ENCODE measurements around the gene MYNN. TPM values are rescaled to one million over a fixed set of nuclear protein-coding genes. Genes with fewer than 3 reads are reported as not detected.
A peak's percentile ranks its signal among the peaks of the same experiment; 100 is the strongest.

MYNN gene
- total and polyA plus RNA-seq, 2 donors from 2014 or later: 9.6 to 14.7 TPM

DNA sequence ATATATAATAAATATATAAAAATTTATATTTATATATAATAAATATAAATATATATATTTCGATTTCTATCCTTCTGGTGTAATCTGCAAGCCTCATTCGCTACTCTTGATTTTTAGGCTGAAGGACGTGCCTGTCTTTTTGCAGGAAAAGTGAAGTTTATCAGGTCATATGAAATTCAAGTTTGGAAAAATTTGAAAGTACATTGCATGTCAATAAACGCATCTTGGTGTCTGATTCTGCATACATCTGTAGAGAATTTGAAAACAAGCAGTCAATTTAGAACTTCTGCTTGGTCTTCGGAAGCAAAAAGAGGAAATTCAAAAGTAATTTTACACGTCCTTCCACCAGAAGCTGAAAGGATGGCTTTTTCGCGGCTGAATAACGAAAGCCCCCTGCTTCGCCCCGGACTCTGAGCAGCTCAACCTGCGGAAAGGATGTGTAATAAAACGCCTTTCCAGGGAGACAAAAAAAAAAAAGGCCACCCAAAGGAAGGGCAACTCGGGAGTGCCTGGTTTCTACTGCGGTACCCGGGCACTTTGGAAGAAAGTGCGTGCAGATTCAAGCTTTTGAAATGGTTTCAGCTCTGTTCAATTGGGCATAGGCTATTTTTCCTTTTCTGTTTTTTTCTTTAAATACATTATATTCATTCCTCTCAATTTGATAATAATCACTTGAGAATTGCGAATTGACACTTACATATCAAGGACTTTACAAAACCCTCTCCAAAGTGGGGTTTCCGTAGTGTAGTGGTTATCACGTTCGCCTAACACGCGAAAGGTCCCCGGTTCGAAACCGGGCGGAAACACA, 1.5 kb upstream of the MYNN start:
- peak; percentile 68 to 97 (median 86) for DNase-seq
- peaks cover 3 to 19% (median 7%) of the 10 kb centered on the region in 3 donors for H3K4me1 ChIP-seq (ENCODE audit: control insufficient read depth in 2 of 3, insufficient read depth in 2 of 3, low read depth in 1 of 3, low read length in 3 of 3)
- peak overlapping the region; percentile 90 to 95 (median 93) for H3K4me3 ChIP-seq (ENCODE audit: low read length in 3 of 3)
- intact Hi-C loops (cut with DNase I): no loop called here
- no peaks in the 10 kb centered on the region for H3K9me3 ChIP-seq (ENCODE audit: control insufficient read depth in 2 of 3, insufficient read depth in 1 of 3, low read length in 3 of 3)
- H3K27me3 ChIP-seq (ENCODE audit: control insufficient read depth, insufficient read depth, low read length): no peaks in the 10 kb centered on the region
- H3K9ac ChIP-seq (ENCODE audit: low read length in 3 of 3): peak overlapping the region; percentile 52 to 89 (median 89)
- peak; percentile 80 for FAIRE-seq
- H3K36me3 ChIP-seq (ENCODE audit: control insufficient read depth in 2 of 3, insufficient read depth in 3 of 3, low read length in 3 of 3): peaks cover 0 to 2% (median 0%) of the 10 kb centered on the region in 3 donors
- TF ChIP-seq CTCF (IDR thresholded peaks at IDR 0.05; ENCODE audit: borderline replicate concordance, extremely low read depth, insufficient read depth): no peak
- peak overlapping the region; percentile 97 for H3K27ac ChIP-seq (ENCODE audit: low read depth in 2 of 2, low read length in 2 of 2)

DNA sequence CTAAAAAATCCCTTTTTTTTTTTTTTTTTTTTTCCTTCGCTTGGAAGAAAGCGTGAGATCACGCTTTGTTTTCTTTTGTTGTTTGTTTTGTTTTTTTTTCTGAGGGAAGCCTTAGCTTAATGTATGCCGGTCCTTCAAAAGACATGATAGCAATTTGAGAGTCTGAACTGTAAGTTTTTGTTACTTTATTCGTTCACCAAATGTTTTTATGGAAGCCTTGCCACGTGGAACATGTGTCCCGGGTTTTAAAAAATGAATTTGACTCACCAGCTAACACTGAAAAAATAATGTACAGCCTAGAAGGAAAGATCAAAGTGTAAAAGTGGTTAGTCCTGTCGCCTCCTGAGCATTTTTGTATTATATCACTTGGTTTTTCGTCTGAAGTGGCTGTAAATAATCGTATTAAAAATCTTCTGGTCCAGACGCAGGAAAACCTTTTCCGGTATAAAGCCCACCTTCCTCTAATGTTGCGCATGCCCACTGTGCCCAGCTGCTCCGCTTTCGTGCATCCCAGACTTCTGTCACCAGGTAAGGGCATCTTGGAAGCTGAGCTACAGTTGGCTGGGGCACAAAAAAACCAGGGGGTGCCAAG, 795 bp upstream of the MYNN start:
- Histone ChIP-seq H3K4me3 (ENCODE audit: low read length in 3 of 3) (peak overlapping the region; percentile 90 to 95 (median 93)), H3K27ac (ENCODE audit: low read depth in 2 of 2, low read length in 2 of 2) (peak overlapping the region; percentile 97), H3K9ac (ENCODE audit: low read length in 3 of 3) (peak overlapping the region; percentile 89 to 100 (median 89)), H3K4me1 (ENCODE audit: control insufficient read depth in 2 of 3, insufficient read depth in 2 of 3, low read depth in 1 of 3, low read length in 3 of 3) (peaks cover 3 to 19% (median 7%) of the 10 kb centered on the region in 3 donors), H3K27me3 (ENCODE audit: control insufficient read depth, insufficient read depth, low read length) (no peaks in the 10 kb centered on the region), H3K9me3 (ENCODE audit: control insufficient read depth in 2 of 3, insufficient read depth in 1 of 3, low read length in 3 of 3) (no peaks in the 10 kb centered on the region), H3K36me3 (ENCODE audit: control insufficient read depth in 2 of 3, insufficient read depth in 3 of 3, low read length in 3 of 3) (peaks cover 0 to 2% (median 0%) of the 10 kb centered on the region in 3 donors)
- DNase-seq (peak; percentile 85 to 95 (median 92)), FAIRE-seq (no peak)
- no peak for TF ChIP-seq CTCF (IDR thresholded peaks at IDR 0.05; ENCODE audit: borderline replicate concordance, extremely low read depth, insufficient read depth)
- intact Hi-C loops (cut with DNase I): no loop called here

GRCh38 chr3:169774186-169774585, 990 bp downstream of the MYNN start:
- no peak for DNase-seq
- Histone ChIP-seq H3K27me3 (ENCODE audit: control insufficient read depth, insufficient read depth, low read length) (no peaks in the 10 kb centered on the region), H3K36me3 (ENCODE audit: control insufficient read depth in 2 of 3, insufficient read depth in 3 of 3, low read length in 3 of 3) (peaks cover 0 to 12% (median 6%) of the 10 kb centered on the region in 3 donors), H3K4me3 (ENCODE audit: low read length in 3 of 3) (peak overlapping the region; percentile 90 to 95 (median 93)), H3K4me1 (ENCODE audit: control insufficient read depth in 2 of 3, insufficient read depth in 2 of 3, low read depth in 1 of 3, low read length in 3 of 3) (peaks cover 3 to 19% (median 7%) of the 10 kb centered on the region in 3 donors), H3K27ac (ENCODE audit: low read depth in 2 of 2, low read length in 2 of 2) (no peak overlapping the region), H3K9me3 (ENCODE audit: control insufficient read depth in 2 of 3, insufficient read depth in 1 of 3, low read length in 3 of 3) (no peaks in the 10 kb centered on the region), H3K9ac (ENCODE audit: low read length in 3 of 3) (peak overlapping the region in 2 of 3 donors; percentile 86 to 89)
- intact Hi-C loops (cut with DNase I): no loop called here
- TF ChIP-seq CTCF (IDR thresholded peaks at IDR 0.05; ENCODE audit: borderline replicate concordance, extremely low read depth, insufficient read depth): no peak
- FAIRE-seq: no peak
